Stimulated activated CD4-positive, alpha-beta T cell treated with anti-CD3 and anti-CD28 coated beads, Interleukin-1b, Interleukin-23, amount 100 ng/mL, for 48 hours (primary cell): ENCODE measurements around the gene CER1.

ENCODE experiments used
- DNase-seq: peaks from one replicate; pipeline ENCODE4 v3.0.0-alpha.2; 2020

The CER1 gene, protein sequence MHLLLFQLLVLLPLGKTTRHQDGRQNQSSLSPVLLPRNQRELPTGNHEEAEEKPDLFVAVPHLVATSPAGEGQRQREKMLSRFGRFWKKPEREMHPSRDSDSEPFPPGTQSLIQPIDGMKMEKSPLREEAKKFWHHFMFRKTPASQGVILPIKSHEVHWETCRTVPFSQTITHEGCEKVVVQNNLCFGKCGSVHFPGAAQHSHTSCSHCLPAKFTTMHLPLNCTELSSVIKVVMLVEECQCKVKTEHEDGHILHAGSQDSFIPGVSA

DNA sequence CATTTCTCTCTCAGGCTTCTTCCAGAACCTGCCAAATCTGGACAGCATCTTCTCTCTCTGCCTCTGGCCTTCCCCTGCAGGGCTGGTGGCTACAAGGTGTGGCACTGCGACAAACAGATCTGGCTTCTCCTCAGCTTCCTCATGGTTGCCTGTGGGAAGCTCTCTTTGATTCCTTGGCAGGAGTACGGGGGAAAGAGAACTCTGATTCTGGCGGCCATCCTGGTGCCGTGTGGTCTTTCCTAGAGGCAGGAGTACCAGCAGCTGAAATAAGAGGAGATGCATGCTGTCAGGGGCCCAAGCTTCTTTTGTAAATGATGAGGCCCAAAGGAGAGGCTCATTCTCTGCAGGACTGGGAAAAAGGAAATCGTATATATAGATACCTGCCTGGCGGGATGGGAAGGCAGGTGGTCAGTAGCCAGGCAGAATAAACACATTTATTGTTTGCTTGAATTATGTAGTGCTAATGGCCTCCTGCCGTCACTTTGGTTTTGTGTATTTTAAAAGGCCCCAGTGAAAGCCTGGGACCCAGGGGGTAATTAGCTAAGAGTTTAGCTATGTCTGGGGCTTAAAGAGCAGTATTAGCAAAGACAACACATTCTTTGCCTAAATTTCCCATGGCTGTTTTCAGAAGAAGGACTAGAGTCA is at the start of gene CER1:
Gene CER1 (minus strand): TSS at position 343 of the 645 bp plus-strand sequence. CDS start 61 bp downstream, at position 282.
- no peak for DNase-seq

DNA sequence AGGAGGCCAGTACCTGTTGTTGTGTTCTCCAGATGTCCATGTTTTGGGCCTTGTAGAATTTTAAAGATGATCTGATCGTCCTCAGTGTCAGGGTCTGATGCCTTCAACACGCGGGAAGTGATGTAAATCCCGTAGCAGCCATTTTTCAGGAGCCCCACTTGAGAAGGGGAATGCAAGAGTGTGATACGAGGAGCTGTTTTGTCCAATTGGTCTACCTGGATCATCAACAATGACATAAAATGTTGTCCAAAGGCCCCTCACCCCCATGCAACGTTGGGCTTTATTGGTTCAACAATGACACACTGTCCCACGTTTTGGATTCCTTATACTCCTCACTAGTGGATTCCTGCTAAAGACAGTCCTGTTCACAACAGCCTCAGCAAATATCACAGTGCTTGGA is 48.1 kb upstream of the CER1 start:
- DNase-seq: no peak

DNA sequence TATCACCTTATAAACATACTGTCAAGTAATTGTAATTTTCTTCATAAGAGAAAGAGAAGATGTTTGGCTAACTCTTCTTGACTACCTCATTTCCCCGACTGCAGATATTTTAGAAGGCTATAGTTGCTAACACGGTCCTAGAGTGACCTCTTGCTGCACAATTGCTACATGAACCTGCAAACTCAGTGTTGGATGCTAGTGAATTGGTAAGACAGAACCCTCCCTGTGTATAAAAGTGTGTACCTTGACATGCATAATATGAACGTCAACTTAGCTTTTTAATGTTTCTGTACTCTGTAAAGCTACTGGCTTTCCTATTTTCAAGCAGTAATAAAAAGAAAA is 46.7 kb upstream of the CER1 start:
- DNase-seq: no peak

DNA sequence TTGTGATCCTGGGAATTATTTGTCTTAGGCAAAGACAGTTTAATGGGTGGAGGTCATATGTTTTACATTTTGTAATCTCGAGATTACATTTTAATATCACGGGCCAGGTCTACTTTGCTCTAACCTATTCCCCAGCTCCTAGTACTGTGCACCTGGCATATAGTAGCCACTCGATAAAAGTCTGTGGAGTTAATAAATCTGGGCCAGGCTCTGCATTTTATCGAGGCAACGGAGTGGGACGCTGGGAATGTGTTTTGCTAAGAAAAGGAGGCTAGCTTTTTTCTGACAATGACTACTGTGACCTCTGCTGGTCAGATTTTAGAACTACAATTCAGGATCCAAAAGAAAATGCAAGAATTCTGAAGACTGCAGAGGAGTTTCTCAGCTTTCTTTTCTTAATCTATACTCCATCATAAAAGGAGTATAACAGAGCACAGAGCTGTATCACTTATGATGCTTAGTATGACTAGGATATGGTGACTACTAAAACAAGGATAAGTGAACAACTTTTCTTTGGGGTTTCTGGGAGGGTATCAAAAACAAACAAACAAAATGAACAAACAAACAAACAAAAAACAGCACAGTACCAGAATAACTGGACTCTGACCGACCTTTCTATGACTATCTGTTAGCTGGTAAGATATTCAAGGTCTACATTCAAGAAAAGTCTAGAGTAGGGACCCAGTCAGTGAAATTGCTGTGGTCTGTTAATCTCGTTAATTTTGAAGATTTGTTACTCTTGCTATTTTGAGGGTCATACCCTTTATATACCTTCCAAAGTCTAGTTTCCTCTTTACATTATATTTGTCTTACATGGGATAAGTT is 46.1 kb upstream of the CER1 start:
- no peak for DNase-seq

DNA sequence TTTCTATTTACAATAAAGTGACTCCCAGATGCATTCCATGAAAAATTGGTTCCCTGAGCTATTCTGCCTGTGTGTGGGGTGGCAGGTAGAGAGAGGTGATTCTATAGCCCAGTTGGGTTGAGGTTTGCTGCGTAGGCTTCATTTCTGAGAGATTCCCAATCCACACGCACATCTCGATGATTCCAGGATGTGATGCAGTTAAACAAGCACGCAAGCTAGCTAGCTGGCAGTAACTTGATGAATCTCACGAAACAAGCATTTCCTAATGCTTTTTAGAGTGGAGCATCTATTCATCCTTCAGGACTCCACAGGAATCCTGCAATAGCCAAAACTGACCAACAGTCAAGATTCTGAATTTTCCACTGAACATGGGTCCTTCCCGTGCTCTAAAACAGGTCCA is 43.8 kb upstream of the CER1 start:
- DNase-seq: no peak

DNA sequence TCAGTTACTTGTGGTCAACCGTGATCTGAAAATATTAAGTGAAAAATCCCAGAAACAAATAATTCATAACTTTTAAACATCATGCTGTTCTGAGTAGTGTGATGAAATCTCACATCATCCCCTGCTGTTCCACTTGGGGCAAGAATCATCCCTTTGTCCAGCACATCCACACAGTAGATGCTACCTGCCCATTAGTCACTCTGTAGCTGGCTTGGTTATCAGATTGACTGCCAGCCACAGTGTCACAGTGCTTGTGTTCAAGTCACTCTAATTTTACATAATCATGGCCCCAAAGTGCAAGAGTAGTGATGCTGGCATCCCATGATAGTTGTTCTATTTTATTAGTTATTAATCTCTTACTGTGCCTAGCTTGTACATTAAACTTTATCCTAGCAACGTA is 39.1 kb upstream of the CER1 start:
- no peak for DNase-seq

DNA sequence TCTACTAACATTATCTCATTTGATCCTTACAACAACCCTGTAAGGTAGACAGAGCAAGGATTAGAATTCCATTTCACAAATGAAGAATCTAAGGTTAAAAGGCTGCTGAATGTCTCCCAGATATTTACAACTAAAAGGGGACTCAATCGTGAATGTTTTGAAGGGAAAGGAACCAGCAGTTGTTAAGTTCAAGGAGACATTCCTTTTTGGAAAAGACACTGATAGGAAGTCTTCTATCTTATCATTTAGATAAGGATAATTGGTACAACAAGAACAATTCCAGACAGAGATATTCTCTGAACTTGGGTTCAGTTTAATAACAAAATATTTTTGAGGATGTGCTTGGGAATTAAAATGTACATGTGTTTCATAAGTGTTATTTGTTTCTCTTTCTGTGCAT is 37.5 kb upstream of the CER1 start:
- DNase-seq: no peak

DNA sequence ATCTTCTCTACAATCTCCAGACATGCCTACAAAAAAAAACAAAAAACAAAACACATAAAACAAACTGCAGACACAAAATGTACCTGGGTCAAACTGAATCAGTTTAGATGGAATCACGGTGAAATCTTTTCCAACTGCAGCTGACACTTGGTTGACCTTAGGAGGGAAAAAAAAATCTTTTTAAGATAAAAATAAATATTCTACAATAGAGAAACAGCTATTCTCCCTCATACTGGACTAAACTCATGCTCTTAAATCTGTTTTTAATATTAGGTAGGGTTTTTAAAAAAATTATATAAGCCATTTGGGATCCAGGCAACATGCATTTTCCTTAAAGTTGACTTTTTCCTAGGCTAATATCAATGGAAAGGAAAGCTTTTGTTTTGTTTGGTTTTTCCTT is 33.8 kb upstream of the CER1 start:
- no peak for DNase-seq

DNA sequence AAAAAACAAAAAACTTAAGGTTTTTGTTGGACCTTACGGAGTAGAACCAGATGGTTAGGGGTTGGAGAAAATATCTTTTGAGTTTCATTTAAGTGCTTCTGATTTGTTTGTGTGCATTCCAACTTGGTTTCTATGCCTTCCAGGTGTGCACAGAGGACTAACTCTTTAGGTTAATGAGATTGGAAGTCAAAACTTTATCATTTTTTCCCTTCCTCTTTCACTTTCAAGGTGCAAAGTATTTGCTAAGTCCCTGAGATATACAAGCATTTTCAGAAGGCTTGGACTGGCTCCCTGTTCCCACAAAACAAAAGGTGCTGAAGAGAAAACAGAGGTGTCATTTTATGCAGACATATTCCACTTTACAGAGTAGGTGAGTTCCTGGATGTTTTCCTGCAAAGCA is 30.3 kb upstream of the CER1 start:
- no peak for DNase-seq

DNA sequence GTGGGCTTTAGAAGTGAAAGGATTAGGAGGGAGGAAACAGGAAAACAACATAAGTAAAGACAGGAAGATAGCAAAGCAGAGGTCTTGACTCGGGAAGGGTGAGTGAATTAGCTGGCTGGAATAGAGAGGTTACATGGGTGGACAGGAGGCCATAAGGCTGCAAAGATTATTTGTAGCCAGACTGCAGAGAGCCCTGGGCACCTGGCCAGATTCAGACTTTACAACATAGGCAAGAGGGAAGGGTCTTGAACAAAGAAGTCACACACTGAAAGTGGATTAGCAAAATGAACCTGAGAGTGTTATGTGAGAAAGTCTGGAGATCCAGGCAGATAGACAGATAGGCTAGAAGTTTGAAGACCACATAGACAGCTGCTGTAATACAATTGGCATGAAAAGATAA is 29.7 kb upstream of the CER1 start:
- DNase-seq: no peak

DNA sequence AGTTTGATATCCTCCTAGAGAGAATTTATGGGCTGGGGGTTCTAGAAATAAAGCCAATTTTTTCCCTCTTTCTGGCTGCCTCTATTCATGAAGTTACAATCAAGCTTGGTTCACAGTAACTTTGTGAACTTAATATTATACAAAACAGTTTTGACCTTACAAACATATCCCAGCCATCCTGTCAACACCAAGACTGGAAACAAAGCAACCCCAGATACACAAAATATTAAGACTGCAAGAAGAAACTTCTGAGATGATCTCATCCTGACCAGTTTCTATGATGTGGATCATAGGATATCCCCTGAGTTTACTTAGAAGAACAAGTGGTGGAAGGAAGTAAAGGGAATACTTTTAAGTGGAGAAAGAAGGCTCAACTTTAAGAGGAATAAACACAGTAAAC is 28.3 kb upstream of the CER1 start:
- DNase-seq: no peak

DNA sequence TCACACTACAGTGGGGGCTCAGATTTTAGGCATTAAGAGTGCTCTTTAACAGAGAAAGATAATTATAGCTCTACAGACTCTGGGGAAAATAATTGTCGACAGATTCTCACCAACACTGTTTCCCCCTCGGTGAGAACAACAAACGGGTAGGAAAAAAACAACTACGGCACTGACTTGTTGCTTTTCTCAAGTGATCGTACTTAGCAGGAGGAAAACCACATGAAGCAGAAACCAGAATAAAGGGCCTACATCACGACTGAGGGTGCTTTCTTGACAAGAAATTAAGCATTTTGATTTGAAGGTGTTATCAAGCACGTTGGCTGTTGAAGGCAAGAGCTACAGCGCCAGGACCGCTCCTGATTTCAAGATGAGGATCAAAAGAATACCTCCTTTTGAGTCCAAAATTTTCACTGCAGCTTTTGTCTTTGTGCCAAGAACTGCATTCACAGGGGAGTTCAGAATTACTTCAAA is 27.2 kb upstream of the CER1 start:
- no peak for DNase-seq

DNA sequence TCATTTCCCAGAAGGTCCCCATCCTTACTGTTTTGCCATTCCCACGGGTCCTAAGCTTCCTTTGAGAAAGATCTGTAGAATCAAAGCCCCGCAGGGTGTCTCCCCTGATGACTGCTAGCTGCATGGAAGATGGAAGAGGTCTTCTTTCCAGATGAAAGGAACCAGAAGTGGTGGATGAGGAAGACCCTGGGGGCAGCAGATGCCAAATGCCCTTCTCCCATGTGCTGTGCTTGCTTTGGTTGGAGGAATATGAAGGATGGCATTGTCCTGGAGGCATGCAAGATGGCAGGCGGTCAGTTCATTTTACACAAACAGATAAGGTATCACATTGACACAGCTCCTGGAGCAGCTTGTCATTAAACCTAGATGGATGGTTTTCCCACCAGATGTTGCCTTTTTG is 25.8 kb upstream of the CER1 start:
- no peak for DNase-seq

DNA sequence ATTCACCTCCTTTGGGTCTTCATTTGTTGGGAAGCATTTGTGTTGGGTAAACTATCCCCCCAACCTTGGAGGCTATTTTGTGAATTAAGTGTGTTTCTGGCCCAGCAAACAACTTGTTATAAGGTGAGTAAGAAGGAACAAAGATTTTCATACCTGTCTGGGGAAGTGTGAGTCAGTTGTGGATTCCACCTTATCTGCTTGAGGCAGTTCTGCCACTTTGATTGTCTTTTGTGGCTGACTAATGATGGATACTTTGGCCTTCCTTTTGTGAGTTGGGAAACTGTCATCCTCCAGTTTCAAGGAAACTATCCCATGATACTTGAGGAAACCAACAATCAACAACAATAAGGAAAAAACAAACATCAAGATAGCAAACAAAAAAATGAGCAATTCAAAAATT is 24.6 kb upstream of the CER1 start:
- no peak for DNase-seq

DNA sequence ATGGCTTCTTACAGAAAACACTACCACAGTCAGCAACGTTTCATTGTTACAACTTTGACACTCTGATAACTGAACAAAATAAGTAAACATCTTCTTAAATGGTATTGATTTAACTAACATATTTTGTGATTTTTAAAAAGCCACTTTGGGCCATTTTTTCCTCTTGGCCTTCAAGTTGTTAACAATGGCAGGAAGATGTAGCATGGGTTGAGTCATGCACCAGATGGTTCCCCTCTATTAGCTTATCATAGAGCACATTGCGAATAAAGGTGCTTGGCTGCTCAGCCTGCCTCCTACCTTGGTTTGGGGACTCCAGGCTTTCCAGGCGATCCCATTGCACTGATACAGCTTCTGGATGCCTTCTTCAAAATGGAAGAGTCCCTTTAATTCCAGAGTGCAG is 24.1 kb upstream of the CER1 start:
- DNase-seq: no peak

DNA sequence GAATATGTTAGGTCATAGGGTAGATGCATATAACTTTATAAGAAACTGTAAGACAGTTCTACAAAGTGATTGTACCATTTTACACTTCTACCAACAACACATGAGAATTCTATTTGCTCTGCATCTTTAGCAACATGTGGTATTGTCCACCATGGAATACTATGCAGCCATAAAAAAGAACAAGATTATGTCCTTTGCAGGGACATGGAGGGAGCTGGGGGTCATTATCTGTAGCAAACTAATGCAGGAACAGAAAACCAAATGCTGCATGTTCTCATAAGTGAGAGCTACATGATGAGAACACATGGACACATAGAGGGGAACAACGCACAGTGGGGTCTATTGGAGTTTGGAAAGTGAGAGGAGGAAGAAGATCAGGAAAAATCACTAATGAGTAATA is 22.2 kb upstream of the CER1 start:
- DNase-seq: no peak

DNA sequence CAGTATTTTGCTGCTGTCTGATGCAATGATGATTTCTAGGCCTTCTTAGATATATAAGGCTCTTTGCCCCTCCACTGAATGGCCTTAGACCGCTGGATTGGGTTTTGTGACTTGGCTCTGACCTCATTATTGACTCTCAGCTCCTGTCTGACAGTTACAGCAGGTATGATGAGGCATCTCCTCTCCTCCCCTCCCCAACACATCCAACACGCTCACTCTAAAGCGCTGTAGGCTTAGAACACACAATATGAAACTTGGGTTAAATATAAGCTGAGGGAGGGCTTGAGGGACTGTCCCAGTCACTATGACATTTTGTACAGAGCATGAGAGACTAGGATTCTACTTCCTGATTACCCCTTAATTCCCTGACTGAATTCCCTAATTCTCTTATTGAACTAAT is 18.8 kb upstream of the CER1 start:
- DNase-seq: no peak

DNA sequence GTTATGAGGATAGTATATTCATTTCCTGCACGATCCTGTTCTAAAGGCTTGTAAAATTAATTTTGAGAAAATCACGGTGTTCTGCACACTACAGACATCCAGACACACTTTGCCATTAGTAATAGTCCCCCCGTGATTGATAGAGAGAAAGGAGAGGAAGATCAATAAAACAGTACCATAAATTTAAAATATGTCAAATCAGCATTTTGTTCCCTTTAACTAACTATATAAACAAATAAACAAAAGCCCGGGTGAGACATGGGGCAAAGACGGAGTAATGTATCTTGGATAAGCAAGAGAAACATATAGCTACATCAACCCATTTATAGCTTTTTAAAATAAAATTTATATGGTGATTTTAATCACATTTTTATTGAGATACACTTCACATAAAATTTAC is 10.6 kb upstream of the CER1 start:
- DNase-seq: no peak

DNA sequence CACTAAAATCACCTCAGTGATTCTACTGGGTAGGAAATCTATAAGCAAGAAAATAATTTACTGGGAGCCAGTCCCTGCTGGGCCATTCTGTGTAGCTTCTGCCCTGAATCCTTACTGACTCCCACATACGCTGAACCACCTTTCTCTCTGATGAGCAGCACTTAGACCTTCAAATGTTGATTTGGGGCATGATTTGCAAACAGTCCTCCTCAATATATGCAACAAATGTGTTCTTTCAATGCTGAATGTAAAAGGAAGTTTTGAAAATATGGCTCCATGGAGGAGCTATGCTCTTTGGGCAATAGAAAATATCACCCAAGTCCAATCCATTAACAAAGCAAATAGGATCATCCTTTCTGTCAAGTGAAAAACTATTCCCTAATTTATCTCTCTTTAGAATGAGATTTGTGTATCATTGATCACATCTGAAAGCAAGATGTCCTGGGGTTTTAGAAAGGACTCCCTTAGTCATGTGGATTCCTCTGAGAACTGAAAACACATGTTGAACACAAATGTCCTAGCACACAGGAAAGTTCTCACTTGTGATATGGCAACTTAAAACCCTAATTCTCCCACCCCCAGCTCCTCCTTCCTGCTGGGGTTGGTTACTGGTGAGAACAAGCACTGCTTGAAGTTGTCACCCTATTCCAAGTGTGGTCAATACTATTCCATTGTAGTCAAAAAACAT is 8.9 kb upstream of the CER1 start:
- no peak for DNase-seq

DNA sequence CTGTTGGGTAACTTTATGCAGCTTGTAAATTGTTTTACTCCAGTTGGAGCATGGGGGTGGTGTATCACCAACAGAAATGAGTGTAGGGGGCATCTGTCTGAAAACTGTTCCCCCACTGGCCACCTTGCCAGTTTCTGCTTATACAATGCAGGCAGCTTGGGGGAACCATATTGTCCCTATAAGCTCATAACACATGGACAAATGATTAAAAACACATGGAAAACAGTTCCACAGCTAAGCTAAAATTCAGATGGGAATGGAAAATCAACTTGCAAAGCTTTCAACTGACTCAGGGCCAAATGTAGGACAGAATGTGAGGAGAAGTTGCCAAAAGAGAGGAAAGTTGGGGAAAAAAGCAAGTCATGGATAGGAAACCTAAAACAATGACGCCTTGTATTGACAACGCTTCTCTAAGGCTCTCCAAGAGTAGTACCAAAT is 7.9 kb upstream of the CER1 start:
- no peak for DNase-seq

DNA sequence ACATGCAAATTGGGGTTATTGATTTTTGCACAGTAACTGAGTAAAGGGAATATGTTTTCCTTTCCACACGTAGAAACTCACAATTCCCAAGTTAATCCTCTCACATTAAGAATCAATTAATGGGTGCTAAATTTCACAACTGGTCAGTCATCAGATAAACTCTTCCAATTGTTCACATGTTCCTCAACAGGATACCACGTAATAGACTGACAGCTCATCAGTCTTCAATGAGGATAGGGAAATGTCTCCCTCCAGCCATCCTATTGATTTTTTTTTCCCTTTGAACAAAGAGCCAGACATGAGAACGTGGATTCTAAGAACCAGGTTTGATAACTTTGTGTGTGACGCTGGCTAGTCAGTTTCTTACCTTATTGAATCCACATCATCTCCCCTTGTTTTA is 768 bp upstream of the CER1 start:
- DNase-seq: no peak

DNA sequence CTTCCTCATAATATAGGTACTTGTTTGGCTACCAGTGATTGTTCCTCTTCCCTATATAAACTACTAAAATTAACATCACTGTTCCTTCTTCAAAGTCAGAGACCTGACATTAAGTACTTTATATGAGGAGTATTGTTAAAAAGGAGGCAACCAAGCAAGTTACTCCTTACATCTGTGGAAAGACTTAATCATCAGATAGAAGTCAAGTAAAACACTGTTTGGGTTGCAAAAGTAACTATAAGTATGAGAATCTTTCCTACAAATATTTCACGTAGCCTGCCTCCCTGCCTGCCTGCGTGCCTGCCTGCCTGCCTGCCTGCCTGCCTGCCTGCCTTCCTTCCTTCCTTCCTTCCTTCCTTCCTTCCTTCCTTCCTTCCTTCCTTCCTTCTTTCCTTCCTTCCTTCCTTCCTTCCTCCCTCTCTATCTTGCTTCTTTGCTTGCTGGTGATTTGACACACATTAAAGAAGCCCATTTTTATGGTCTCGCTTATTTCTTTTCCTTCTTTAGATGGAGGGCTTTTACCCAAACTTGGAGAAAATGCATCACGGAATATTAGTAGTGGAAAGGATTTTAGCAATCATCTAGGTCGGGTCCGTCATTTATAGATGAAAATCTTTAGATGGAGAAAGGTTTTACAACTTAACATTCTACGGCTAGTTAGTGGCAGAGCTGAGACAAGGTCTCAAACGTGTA is 3.2 kb downstream of the CER1 start:
- DNase-seq: no peak

DNA sequence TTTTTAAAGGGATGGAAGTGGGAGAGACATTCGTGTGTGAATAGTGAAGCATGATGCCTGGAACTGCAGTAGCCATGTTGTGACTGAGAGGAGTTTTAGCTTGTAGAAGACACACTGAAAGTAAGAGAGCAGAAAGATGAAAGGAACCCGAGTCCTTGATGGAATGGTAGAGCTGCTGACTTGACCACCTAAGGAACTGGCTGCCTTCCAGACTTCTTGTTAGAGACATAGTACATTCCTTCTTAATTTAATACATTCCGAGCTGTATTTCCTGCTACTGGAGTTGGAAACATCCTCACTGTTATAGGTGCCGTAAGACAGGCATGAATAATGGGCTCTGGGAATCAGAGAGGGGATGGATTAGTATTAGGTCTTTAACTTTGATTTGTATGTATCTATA is 7.4 kb downstream of the CER1 start:
- DNase-seq: no peak
